ENCODE results near the gene EZH1.

EZH1 gene

GRCh38 chr17:42681976-42682721 is 62.7 kb downstream of the EZH1 start, which contains the start of gene CNTNAP1:
TSS of gene CNTNAP1 (plus strand) at chr17:42682531. CDS start at chr17:42682830, 299 bp downstream.
- TF ChIP-seq CTCF (IDR thresholded peaks at IDR 0.05; ENCODE audit: insufficient read depth, low read depth, low read length, missing control alignments) = no peak
- H3K4me3 ChIP-seq (ENCODE audit: low read depth, low read length) = peak within 1 kb of the TSS; percentile 83
- DNase-seq (ENCODE audit: low read depth) = peak; percentile 75

DNA sequence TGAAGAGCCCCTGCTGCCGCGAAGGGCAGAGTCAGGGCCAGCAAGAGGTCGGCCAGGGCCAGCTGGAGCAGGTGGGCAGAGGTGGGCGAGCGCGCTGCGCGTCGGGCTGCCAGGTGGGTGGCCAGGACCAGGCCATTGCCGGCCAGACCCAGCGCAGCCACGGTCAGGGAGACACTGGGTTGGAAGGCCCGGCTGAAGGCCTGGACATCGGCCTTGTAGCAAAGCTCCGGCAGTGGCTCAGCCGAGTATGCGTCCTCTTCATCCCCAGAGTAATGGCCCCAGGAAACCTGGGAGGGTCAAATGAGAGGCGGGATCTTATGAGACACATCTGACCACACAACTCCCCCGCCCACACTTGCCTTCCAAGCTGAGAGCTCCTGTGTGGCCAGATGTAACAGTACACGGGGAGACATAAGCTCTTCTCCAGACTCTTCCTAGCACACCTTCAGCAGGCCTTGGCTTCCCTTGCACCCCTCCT is 64.5 kb downstream of the EZH1 start:
- TF ChIP-seq CTCF (IDR thresholded peaks at IDR 0.05; ENCODE audit: insufficient read depth, low read depth, low read length, missing control alignments) = no peak
- H3K4me3 ChIP-seq (ENCODE audit: low read depth, low read length) = peak overlapping the region; percentile 83
- peak; percentile 69 for DNase-seq (ENCODE audit: low read depth)

- peak; percentile 94 for TF ChIP-seq CTCF (IDR thresholded peaks at IDR 0.05; ENCODE audit: insufficient read depth, low read depth, low read length, missing control alignments)
- peak; percentile 93 for DNase-seq (ENCODE audit: low read depth)
- peak overlapping the region; percentile 83 for H3K4me3 ChIP-seq (ENCODE audit: low read depth, low read length)
Observed at GRCh38 chr17:42679492-42680330, 65.1 kb downstream of the EZH1 start.

GRCh38 chr17:42678951-42679491 is 65.8 kb downstream of the EZH1 start:
- DNase-seq (ENCODE audit: low read depth) = peak; percentile 83
- TF ChIP-seq CTCF (IDR thresholded peaks at IDR 0.05; ENCODE audit: insufficient read depth, low read depth, low read length, missing control alignments) = no peak
- peak overlapping the region; percentile 83 for H3K4me3 ChIP-seq (ENCODE audit: low read depth, low read length)

GRCh38 chr17:42677921-42678781 is 66.7 kb downstream of the EZH1 start:
- peak; percentile 97 for DNase-seq (ENCODE audit: low read depth)
- no peak for TF ChIP-seq CTCF (IDR thresholded peaks at IDR 0.05; ENCODE audit: insufficient read depth, low read depth, low read length, missing control alignments)
- peak overlapping the region; percentile 83 for H3K4me3 ChIP-seq (ENCODE audit: low read depth, low read length)
